NCI-H2171 treated with DMSO at 0.1 percent for 48 hours (cell line): ENCODE measurements around the gene PCID2.
"Not testable (repeated sequence)": the region's sequence is repeated elsewhere in the genome, so short reads cannot be mapped to it uniquely, and the experiment has no call there.

Source experiments
- DNase-seq: peaks from one replicate; lab custom pipeline; 2025; lab: John Stamatoyannopoulos, UW

The PCID2 gene

GRCh38 chr13:113208421-113209335, at the start of gene PCID2:
Gene PCID2, minus strand, starts transcription at chr13:113208669. Its CDS starts 35 bp downstream, at chr13:113208634.
- peak; percentile 85 for DNase-seq

- DNase-seq = not testable (repeated sequence)
Measured at GRCh38 chr13:113257908-113258307, 49.4 kb upstream of the PCID2 start.

DNA sequence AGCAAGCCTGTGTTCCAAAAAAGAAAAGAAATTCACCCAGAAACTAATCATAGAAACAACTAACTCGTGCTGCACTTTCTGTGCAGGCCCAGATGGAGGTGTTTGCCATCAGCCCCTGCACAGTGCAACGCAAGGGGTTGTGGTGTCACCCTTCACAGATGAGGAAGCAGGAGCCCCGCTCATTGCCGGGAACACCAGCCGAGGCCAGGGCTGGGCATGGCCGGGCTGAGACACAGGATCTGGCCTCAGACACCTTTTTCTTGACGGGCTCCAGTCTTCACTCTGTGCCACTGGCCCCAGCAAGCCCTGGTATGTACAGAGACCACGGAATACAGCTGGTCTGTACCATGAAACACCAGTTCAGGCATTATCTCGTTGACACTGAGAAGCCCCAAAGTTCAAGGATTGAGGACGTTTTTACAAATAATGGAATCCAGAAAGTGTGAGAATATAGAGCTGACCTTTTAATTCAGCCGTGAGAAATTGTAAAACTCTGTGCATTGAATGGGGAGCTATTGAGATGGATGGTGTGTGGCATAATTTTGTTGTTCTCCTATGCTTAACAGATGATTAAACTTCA, 44.1 kb upstream of the PCID2 start:
- DNase-seq = no peak

- no peak for DNase-seq
Measured at GRCh38 chr13:113245849-113246796, 37.7 kb upstream of the PCID2 start.

GRCh38 chr13:113243847-113244246, 35.4 kb upstream of the PCID2 start:
- DNase-seq = no peak

DNA sequence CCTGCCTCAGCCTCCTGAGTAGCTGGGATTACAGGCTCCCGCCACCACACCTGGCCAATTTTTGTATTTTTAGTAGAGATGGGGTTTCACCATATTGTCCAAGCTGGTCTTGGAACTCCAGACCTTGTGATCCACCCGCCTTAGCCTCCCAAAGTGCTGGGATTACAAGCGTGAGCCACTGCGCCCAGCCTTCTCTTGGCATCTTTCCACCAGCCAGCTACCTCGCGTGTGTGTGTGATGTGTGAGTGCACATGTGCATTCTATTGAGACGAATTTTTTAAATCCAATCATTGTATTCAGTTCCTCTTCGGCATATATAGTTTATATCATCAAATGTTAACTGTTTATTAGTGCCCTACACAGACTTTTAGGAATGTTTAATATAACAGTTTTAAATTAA, 33.2 kb upstream of the PCID2 start:
- not testable (repeated sequence) for DNase-seq

DNA sequence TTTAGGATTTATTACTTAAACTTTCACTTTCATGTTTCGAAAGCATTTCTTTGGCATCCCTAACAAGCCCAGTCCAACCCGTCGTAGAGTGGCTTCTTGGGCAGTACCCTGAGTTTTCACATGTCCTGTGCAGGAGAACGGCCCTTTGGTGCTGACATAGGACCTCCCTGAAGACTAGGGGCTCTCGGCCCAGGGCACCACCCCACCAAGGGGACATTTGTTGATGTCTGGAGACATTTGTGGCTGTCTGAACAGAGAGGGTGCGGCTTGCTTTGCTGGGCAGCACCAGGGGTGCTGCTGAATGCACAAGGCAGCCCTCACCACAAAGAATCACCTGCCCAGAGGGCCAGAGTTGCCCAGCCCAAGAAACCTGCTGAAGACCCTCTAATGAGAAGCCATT, 31.5 kb upstream of the PCID2 start:
- DNase-seq = no peak

GRCh38 chr13:113239357-113239756, 30.9 kb upstream of the PCID2 start:
- no peak for DNase-seq

DNA sequence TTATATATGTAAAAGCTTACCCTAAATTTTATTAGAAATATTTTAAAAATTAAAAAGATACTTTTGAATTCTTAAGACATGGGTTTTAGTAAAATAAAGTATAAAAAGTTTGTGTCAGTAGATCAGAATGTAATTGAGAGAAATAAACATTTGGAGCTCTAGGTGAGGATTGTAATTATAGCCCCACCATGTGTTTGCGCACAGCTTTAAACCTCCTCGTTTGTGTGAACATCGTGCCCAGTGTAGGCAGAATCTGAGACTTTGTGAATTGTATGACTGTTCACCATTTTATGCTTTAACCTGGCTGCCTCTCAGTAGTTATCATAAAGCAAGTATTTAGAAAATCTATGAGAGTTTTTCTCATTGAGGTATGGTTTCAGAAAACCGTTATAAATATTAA, 30.1 kb upstream of the PCID2 start:
- DNase-seq = no peak

DNA sequence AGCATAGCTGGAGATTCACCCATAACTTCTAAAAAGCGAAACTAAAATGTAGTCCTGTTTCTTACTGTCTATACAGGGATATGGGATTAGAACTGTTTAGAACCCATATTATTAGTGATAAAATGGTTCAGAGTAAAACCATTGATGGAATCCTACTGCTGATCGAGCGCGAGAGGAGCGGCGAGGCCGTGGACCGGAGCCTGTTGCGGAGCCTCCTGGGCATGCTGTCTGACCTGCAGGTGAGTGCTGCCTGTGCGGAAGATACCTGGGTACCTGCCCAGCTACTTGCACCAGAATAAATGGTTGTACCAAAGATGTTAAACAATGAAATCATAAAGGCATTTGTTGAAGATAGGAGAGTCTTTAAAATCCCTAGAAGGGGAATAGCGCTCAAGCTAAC, 24.6 kb upstream of the PCID2 start:
- no peak for DNase-seq

GRCh38 chr13:113232208-113233003, 23.9 kb upstream of the PCID2 start:
- DNase-seq = no peak

DNA sequence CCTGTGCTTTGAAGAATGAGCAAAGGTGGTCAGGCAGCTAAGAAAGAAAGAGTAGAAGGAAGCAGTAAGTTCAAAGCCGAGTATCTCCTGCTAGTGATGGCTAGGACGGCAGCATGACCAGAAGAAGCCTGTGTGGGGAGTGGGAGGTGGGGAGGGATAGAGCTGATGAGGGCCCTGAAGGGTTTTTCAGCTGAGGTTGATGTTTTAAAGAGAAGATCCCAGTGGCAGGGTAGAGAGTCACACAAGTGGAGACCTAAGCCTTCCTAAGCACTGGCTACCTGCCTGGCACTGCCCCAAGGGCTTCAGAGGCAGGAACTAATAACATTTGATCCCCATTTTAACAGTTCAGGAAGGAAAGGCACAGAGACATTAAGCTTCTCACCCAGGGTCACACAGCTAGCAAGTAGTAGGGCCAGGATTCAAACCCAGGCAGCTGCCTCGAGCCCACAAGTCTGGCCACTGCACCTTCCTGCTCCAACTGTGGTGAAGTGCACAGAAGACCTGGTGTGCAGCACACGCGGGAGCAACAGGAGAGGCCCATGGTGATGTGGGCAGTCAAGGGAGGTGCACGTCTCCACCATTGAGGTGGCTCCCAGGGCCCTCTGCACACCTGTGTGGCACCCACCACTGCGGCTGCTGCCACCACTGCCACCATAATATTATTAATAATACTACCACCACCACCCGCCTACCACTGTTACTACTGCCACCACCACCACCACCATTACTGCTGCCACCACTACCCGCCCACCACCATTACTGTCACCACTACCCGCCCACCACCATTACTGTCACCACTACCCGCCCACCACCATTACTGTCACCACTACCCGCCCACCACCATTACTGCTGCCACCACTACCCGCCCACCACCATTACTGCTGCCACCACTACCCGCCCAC, 23.1 kb upstream of the PCID2 start:
- no peak for DNase-seq

GRCh38 chr13:113229791-113230190, 21.3 kb upstream of the PCID2 start:
- no peak for DNase-seq

DNA sequence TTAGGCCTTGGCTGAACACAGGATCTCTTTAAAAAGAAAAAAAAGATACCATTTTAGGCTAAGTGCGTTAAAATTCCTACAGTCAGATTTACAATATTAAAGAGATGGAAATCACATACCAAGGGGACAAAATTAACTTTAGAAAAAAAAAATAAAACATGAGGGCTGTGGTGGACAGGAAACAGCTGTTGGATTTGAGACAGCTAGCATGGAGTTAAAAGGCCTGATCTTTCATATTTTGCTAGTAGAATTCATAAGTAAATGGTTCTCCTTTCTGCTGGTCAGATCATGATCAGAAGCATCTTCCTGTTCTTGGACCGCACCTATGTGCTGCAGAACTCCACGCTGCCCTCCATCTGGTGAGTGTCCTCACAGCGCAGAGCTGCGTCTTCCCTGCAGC, 20.7 kb upstream of the PCID2 start:
- no peak for DNase-seq

- DNase-seq = no peak
Measured at GRCh38 chr13:113226873-113227450, 18.5 kb upstream of the PCID2 start.

- DNase-seq = no peak
Measured at GRCh38 chr13:113225515-113225914, 17.0 kb upstream of the PCID2 start.

DNA sequence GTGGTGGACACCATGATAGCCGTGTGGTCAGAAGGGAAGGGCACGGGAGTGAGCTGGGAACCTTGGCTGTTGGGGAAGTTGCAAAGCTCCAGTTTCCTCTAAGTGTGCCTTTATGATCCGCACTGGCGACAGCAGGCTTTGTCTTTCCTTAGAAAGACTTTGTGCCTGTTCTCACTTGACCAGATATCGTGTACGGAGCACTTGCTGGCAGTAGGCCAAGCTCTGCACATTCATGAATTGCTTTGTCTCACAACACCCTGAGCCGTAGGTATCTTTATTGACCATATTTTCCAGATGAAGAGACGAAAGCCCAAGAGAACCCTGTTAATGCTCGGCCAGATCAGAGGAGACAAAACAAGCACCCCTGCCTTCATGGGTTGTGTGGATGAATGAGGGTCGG, 16.0 kb upstream of the PCID2 start:
- peak; percentile 14 for DNase-seq

GRCh38 chr13:113223070-113223469, 14.6 kb upstream of the PCID2 start:
- no peak for DNase-seq

DNA sequence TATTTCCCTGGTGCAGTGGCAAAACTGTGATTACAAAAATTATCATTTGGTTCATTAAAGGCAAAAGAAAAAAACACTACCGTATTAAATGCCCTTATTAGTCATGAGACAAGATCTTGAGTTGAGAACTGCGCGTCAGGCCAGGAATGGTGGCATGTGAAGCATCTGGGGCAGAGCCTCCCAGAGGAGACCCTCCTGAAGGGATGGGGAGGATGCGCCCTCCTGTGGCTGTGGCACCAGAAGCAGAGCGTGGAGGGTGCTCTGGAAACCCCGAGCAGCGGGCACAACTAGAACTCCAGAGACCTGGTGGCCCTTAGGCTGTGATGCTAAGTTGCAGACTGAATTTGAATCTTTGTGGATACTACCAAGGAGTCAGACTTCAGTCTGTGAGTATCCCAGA, 12.4 kb upstream of the PCID2 start:
- no peak for DNase-seq

DNA sequence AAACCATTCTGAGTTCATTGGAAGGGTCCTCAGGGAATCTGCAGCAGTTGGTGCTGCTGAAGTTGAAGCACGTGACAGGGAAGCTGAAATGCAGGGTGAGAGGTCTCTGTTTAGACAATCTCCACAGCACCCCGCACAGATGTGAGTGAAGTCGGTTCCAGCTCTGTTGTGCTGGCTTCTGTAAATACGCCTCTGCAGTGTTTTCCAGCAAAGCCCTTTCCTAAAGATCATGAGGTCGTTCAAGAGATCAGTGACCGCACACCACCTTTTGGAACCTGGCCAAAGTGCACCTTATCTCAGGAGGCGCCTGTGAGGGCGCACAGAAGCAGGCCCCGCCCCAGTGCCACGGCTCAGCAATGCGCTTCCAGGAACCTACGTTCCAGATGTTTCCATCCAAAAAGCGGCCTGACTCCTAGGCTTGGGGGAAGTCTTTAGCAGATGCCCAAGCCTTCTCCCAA, 11.7 kb upstream of the PCID2 start:
- DNase-seq = no peak
